CD4-positive, alpha-beta memory T cell (primary cell): ENCODE measurements around the gene GRIP1. TPM values are rescaled to one million over a fixed set of nuclear protein-coding genes. Genes with fewer than 3 reads are reported as not detected.
A peak's percentile ranks its signal among the peaks of the same experiment; 100 is the strongest.

Experiments used
- CTCF ChIA-PET: fragments of 350-600 bp; sonication (Branson Sonifier 250); formaldehyde crosslinking; loops from one replicate; lab custom pipeline; 2021; ENCODE audit warnings: inconsistent platforms; ENCODE audit not compliant: partially characterized antibody; lab: Charles Lee
- POLR2A ChIA-PET: fragments of 350-600 bp; sonication (Branson Sonifier 250); formaldehyde crosslinking; loops from one replicate; lab custom pipeline; 2021; ENCODE audit not compliant: partially characterized antibody; lab: Charles Lee
- DNase-seq, 5 donors: peaks; one replicate each; pipeline versions ENCODE4 v3.0.0 to v3.0.0-alpha.2; 2020 to 2022; ENCODE audit warnings: mixed read lengths in 1 of 5
- H3K27ac ChIP-seq: one replicate; pipeline ENCODE4 v1.7.0; 2013; ENCODE audit warnings: low read depth, low read length
- H3K27me3 ChIP-seq: 2 replicates; pipeline ENCODE4 v1.7.0; 2013; ENCODE audit warnings: mild to moderate bottlenecking, low read length, moderate library complexity; ENCODE audit not compliant: insufficient read depth
- H3K36me3 ChIP-seq: 2 replicates; pipeline ENCODE4 v1.7.0; 2013; ENCODE audit warnings: mild to moderate bottlenecking, low read length, moderate library complexity; ENCODE audit not compliant: insufficient read depth
- H3K4me1 ChIP-seq: 2 replicates; pipeline ENCODE4 v1.7.0; 2013; ENCODE audit warnings: mild to moderate bottlenecking, low read length, moderate library complexity; ENCODE audit not compliant: insufficient read depth
- H3K4me3 ChIP-seq, 2 donors: one replicate each; pipeline ENCODE4 v1.7.0; 2013; ENCODE audit warnings: low read length in 2 of 2, mild to moderate bottlenecking in 1 of 2
- H3K9me3 ChIP-seq, 2 donors: one replicate each; pipeline ENCODE4 v1.7.0; 2013; ENCODE audit warnings: low read length in 2 of 2, control low read depth in 1 of 2; ENCODE audit not compliant: control insufficient read depth in 1 of 2
- H3K27ac Mint-ChIP-seq, 7 donors: one replicate each; pipeline ENCODE4 v1.8.0; 2020 to 2021; ENCODE audit warnings: mixed read lengths in 7 of 7, mild to moderate bottlenecking in 6 of 7, inconsistent platforms in 3 of 7, moderate library complexity in 3 of 7
- H3K27me3 Mint-ChIP-seq, 2 donors: one replicate each; pipeline ENCODE4 v1.8.0; 2020 to 2021; ENCODE audit warnings: mixed read lengths in 2 of 2
- H3K36me3 Mint-ChIP-seq, 2 donors: one replicate each; pipeline ENCODE4 v1.8.0; 2020 to 2021; ENCODE audit warnings: mixed read lengths in 2 of 2, inconsistent platforms in 1 of 2, mild to moderate bottlenecking in 1 of 2
- H3K4me1 Mint-ChIP-seq, 4 donors: one replicate each; pipeline ENCODE4 v1.8.0; 2020 to 2021; ENCODE audit warnings: mixed read lengths in 4 of 4, mild to moderate bottlenecking in 1 of 4
- H3K4me3 Mint-ChIP-seq, 8 donors: one replicate each; pipeline ENCODE4 v1.8.0; 2020 to 2021; ENCODE audit warnings: mixed read lengths in 8 of 8, mild to moderate bottlenecking in 7 of 8, moderate library complexity in 6 of 8, inconsistent platforms in 3 of 8
- H3K9me3 Mint-ChIP-seq, 8 donors: one replicate each; pipeline ENCODE4 v1.8.0; 2020 to 2021; ENCODE audit warnings: mixed read lengths in 8 of 8, mild to moderate bottlenecking in 5 of 8, inconsistent platforms in 3 of 8, moderate library complexity in 1 of 8
- intact Hi-C: fragments of 100-400 bp; cut with micrococcal nuclease; formaldehyde crosslinking; loops from one replicate; pipeline ENCODE4 v1.15.1; 2023
- polyA plus RNA-seq, 2 donors: library from polyadenylated mRNA; unstranded; fragments of 300-500 nt; fragmentation: Illumina TruSeq; gene quantifications; one replicate each; pipeline ENCODE4 v1.2.3, GENCODE V29; 2021
- total RNA-seq, 2 experiments: library from RNA; stranded (reverse); gene quantifications; one replicate each; pipeline ENCODE4 v1.2.3, GENCODE V29; 2021

GRIP1 gene
- total and polyA plus RNA-seq, 4 experiments from 2014 or later, result 0.52 to 3.3 (median 1.5) TPM

- no peak overlapping the region for H3K27ac Mint-ChIP-seq
- no peaks in the 10 kb centered on the region for H3K4me1 ChIP-seq
- intact Hi-C loops, result no loop called here
- H3K9me3 ChIP-seq, result no peaks in the 10 kb centered on the region
- no peak overlapping the region for H3K27ac ChIP-seq
- peaks cover 0 to 1% (median 0%) of the 10 kb centered on the region in 8 donors for H3K9me3 Mint-ChIP-seq
- H3K4me1 Mint-ChIP-seq, result no peaks in the 10 kb centered on the region
- no peaks in the 10 kb centered on the region for H3K36me3 ChIP-seq
- no peak overlapping the region for H3K4me3 ChIP-seq
- H3K36me3 Mint-ChIP-seq, result peaks cover 14 to 29% of the 10 kb centered on the region in 2 donors
- CTCF ChIA-PET, result interaction anchor here (1.3 kb wide), 1 partner anchor 110 kb away, joined by 3 read pairs; no protein-coding TSS in a partner anchor
- no peak for DNase-seq
- H3K27me3 Mint-ChIP-seq, result peaks cover 0 to 2% of the 10 kb centered on the region in 2 donors
- POLR2A ChIA-PET, result no interaction called here
- H3K27me3 ChIP-seq, result no peaks in the 10 kb centered on the region
- no peak overlapping the region for H3K4me3 Mint-ChIP-seq
Measured at GRCh38 chr12:66380769-66381535, 297.9 kb downstream of the GRIP1 start.

GRCh38 chr12:66379616-66380015 lies 299.3 kb downstream of the GRIP1 start:
- Mint-ChIP-seq H3K27ac (no peak overlapping the region), H3K36me3 (peaks cover 14 to 28% of the 10 kb centered on the region in 2 donors), H3K4me3 (no peak overlapping the region), H3K9me3 (peaks cover 0 to 1% (median 0%) of the 10 kb centered on the region in 8 donors), H3K4me1 (no peaks in the 10 kb centered on the region), H3K27me3 (peaks cover 0 to 2% of the 10 kb centered on the region in 2 donors)
- ChIA-PET CTCF (no interaction called here), POLR2A (no interaction called here)
- no peak overlapping the region for H3K27ac ChIP-seq
- no peaks in the 10 kb centered on the region for H3K9me3 ChIP-seq
- H3K4me3 ChIP-seq, result no peak overlapping the region
- no peak for DNase-seq
- intact Hi-C loops, result no loop called here
- H3K36me3 ChIP-seq, result no peaks in the 10 kb centered on the region
- no peaks in the 10 kb centered on the region for H3K4me1 ChIP-seq
- H3K27me3 ChIP-seq, result no peaks in the 10 kb centered on the region

DNA sequence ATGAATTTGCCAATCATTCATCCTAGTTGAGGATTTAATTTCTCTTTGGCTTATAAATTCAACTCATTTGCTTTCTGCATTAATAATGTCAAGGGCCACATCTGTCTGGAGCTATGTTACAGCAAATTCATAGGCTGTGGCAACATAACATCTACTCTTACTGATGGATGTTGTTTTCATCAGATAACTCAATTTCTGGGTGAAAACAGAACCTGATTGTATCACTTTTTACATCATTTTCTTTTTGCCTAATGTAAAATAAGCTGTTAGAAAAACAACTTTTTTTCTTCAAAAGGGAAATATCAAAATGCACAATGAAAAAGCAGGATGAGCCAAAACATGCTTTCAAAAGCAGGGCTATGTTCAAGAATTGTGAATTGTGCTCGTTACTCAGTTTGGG lies 303.3 kb downstream of the GRIP1 start:
- no peaks in the 10 kb centered on the region for H3K36me3 ChIP-seq
- H3K9me3 ChIP-seq, result no peaks in the 10 kb centered on the region
- ChIA-PET POLR2A (no interaction called here), CTCF (interaction anchor here (0.9 kb wide), 1 partner anchor 33 kb away, joined by 3 read pairs; no protein-coding TSS in a partner anchor)
- intact Hi-C loops, result no loop called here
- H3K4me3 ChIP-seq, result no peak overlapping the region
- no peak for DNase-seq
- Mint-ChIP-seq H3K4me1 (no peaks in the 10 kb centered on the region), H3K27ac (no peak overlapping the region), H3K36me3 (peaks cover 16 to 19% of the 10 kb centered on the region in 2 donors), H3K9me3 (no peaks in the 10 kb centered on the region), H3K27me3 (no peaks in the 10 kb centered on the region), H3K4me3 (no peak overlapping the region)
- no peaks in the 10 kb centered on the region for H3K4me1 ChIP-seq
- no peak overlapping the region for H3K27ac ChIP-seq
- H3K27me3 ChIP-seq, result no peaks in the 10 kb centered on the region

- DNase-seq, result no peak
- Histone ChIP-seq H3K36me3 (no peaks in the 10 kb centered on the region), H3K4me3 (no peak overlapping the region), H3K4me1 (no peaks in the 10 kb centered on the region), H3K9me3 (no peaks in the 10 kb centered on the region), H3K27ac (no peak overlapping the region), H3K27me3 (no peaks in the 10 kb centered on the region)
- H3K27me3 Mint-ChIP-seq, result no peaks in the 10 kb centered on the region
- intact Hi-C loops, result no loop called here
- H3K4me3 Mint-ChIP-seq, result no peak overlapping the region
- no peaks in the 10 kb centered on the region for H3K9me3 Mint-ChIP-seq
- ChIA-PET POLR2A (no interaction called here), CTCF (interaction anchor here (1.0 to 1.5 kb wide), 2 partner anchors 103 to 125 kb away, joined by 3 read pairs; no protein-coding TSS in a partner anchor)
- H3K4me1 Mint-ChIP-seq, result no peaks in the 10 kb centered on the region
- peak overlapping the region in 1 of 7 donors; percentile 25 for H3K27ac Mint-ChIP-seq
- peaks cover 35 to 45% of the 10 kb centered on the region in 2 donors for H3K36me3 Mint-ChIP-seq
Measured at GRCh38 chr12:66371982-66372381, 306.9 kb downstream of the GRIP1 start.

- no peaks in the 10 kb centered on the region for H3K36me3 ChIP-seq
- no peaks in the 10 kb centered on the region for H3K4me1 Mint-ChIP-seq
- H3K27ac ChIP-seq, result no peak overlapping the region
- ChIA-PET POLR2A (no interaction called here), CTCF (interaction anchor here (1.2 kb wide), 1 partner anchor 88 kb away, joined by 4 read pairs; no protein-coding TSS in a partner anchor)
- intact Hi-C loops, result no loop called here
- no peak overlapping the region for H3K27ac Mint-ChIP-seq
- H3K4me3 ChIP-seq, result no peak overlapping the region
- no peaks in the 10 kb centered on the region for H3K27me3 ChIP-seq
- H3K4me3 Mint-ChIP-seq, result no peak overlapping the region
- no peaks in the 10 kb centered on the region for H3K9me3 Mint-ChIP-seq
- no peaks in the 10 kb centered on the region for H3K27me3 Mint-ChIP-seq
- no peaks in the 10 kb centered on the region for H3K9me3 ChIP-seq
- DNase-seq, result no peak
- H3K4me1 ChIP-seq, result no peaks in the 10 kb centered on the region
- H3K36me3 Mint-ChIP-seq, result peaks cover 43 to 55% of the 10 kb centered on the region in 2 donors
Measured at GRCh38 chr12:66367015-66367667, 311.7 kb downstream of the GRIP1 start.

- Mint-ChIP-seq H3K4me3 (no peak overlapping the region), H3K9me3 (no peaks in the 10 kb centered on the region), H3K27me3 (no peaks in the 10 kb centered on the region), H3K36me3 (peaks cover 45 to 53% of the 10 kb centered on the region in 2 donors), H3K27ac (no peak overlapping the region), H3K4me1 (peaks cover 0 to 3% (median under 1%) of the 10 kb centered on the region in 4 donors)
- intact Hi-C loops, result no loop called here
- Histone ChIP-seq H3K27ac (no peak overlapping the region), H3K4me1 (no peaks in the 10 kb centered on the region), H3K27me3 (no peaks in the 10 kb centered on the region), H3K4me3 (no peak overlapping the region), H3K9me3 (no peaks in the 10 kb centered on the region), H3K36me3 (no peaks in the 10 kb centered on the region)
- CTCF ChIA-PET, result interaction anchor here (1.2 to 1.8 kb wide), 2 partner anchors 87 to 96 kb away, joined by 3 to 4 read pairs; no protein-coding TSS in a partner anchor
- DNase-seq, result no peak
- POLR2A ChIA-PET, result no interaction called here
Measured at GRCh38 chr12:66365718-66366490, 313.0 kb downstream of the GRIP1 start.
